H9 (cell line): ENCODE measurements around the gene RBM34. TPM values are rescaled to one million over a fixed set of nuclear protein-coding genes. Genes with fewer than 3 reads are reported as not detected.

Source experiments
- DNase-seq: peaks from one replicate; pipeline ENCODE4 v3.0.0-alpha.2; 2017
- H2AFZ ChIP-seq: one replicate; pipeline ENCODE4 v1.6.1; 2013; ENCODE audit warnings: mild to moderate bottlenecking, low read length, control low read depth, moderate library complexity
- H2AK5ac ChIP-seq: 2 replicates; pipeline ENCODE4 v1.6.1; 2013; ENCODE audit warnings: low read length, control low read depth, mixed read lengths; ENCODE audit not compliant: insufficient read length
- H2BK120ac ChIP-seq: one replicate; pipeline ENCODE4 v1.6.1; 2013; ENCODE audit warnings: low read depth, mild to moderate bottlenecking, low read length, control low read depth, inconsistent platforms; ENCODE audit not compliant: poor library complexity, severe bottlenecking
- H2BK12ac ChIP-seq: 2 replicates; pipeline ENCODE4 v1.6.1; 2013; ENCODE audit warnings: low read length, control low read depth, mixed read lengths, low read depth; ENCODE audit not compliant: insufficient read length
- H2BK15ac ChIP-seq: 2 replicates; pipeline ENCODE4 v1.6.1; 2013; ENCODE audit warnings: low read depth, low read length, control low read depth
- H2BK20ac ChIP-seq: one replicate; pipeline ENCODE4 v1.6.1; 2013; ENCODE audit warnings: low read depth, mild to moderate bottlenecking, low read length, control low read depth, inconsistent platforms; ENCODE audit not compliant: poor library complexity, severe bottlenecking
- H2BK5ac ChIP-seq: 2 replicates; pipeline ENCODE4 v1.6.1; 2013; ENCODE audit warnings: low read length, control low read depth, mixed read lengths; ENCODE audit not compliant: insufficient read length
- H3K14ac ChIP-seq: 2 replicates; pipeline ENCODE4 v1.6.1; 2013; ENCODE audit warnings: low read length, control low read depth; ENCODE audit not compliant: insufficient read depth
- H3K18ac ChIP-seq: 2 replicates; pipeline ENCODE4 v1.6.1; 2013; ENCODE audit warnings: low read depth, mild to moderate bottlenecking, mixed read lengths, low read length, control low read depth; ENCODE audit not compliant: insufficient read length
- H3K23ac ChIP-seq: 2 replicates; pipeline ENCODE4 v1.6.1; 2013; ENCODE audit warnings: low read length, control low read depth, mixed read lengths, low read depth; ENCODE audit not compliant: insufficient read length
- H3K23me2 ChIP-seq: 2 replicates; pipeline ENCODE4 v1.6.1; 2013; ENCODE audit warnings: low read depth, mild to moderate bottlenecking, mixed read lengths, low read length, control low read depth; ENCODE audit not compliant: insufficient read length, poor library complexity, severe bottlenecking
- H3K27ac ChIP-seq: 2 replicates; pipeline ENCODE4 v1.5.1; 2013; ENCODE audit warnings: low read length, control low read depth, mixed read lengths, low read depth; ENCODE audit not compliant: insufficient read length
- H3K27me3 ChIP-seq: 2 replicates; pipeline ENCODE4 v1.6.1; 2013; ENCODE audit warnings: low read length, control low read depth, inconsistent platforms; ENCODE audit not compliant: insufficient read depth
- H3K4ac ChIP-seq: 2 replicates; pipeline ENCODE4 v1.6.1; 2013; ENCODE audit warnings: low read depth, mild to moderate bottlenecking, control low read depth, inconsistent platforms, low read length, moderate library complexity
- H3K4me1 ChIP-seq: 2 replicates; pipeline ENCODE4 v1.6.1; 2013; ENCODE audit warnings: low read length, control low read depth, inconsistent platforms; ENCODE audit not compliant: insufficient read depth
- H3K4me2 ChIP-seq: 2 replicates; pipeline ENCODE4 v1.6.1; 2013; ENCODE audit warnings: low read length, control low read depth, mixed read lengths; ENCODE audit not compliant: insufficient read length, insufficient read depth
- H3K56ac ChIP-seq: 2 replicates; pipeline ENCODE4 v1.6.1; 2013; ENCODE audit warnings: low read depth, mild to moderate bottlenecking, mixed read lengths, low read length, control low read depth; ENCODE audit not compliant: insufficient read length
- H3K79me1 ChIP-seq: 2 replicates; pipeline ENCODE4 v1.6.1; 2013; ENCODE audit warnings: low read depth, mild to moderate bottlenecking, moderate library complexity, low read length, control low read depth, inconsistent platforms; ENCODE audit not compliant: insufficient read depth, poor library complexity, severe bottlenecking
- H3K79me2 ChIP-seq: 2 replicates; pipeline ENCODE4 v1.6.1; 2013; ENCODE audit warnings: low read length, control low read depth, inconsistent platforms; ENCODE audit not compliant: insufficient read depth
- H3K9ac ChIP-seq: 2 replicates; pipeline ENCODE4 v1.6.1; 2013; ENCODE audit warnings: low read length, control low read depth, mixed read lengths; ENCODE audit not compliant: insufficient read length; ENCODE audit errors: extremely low read depth
- H3K9me3 ChIP-seq: one replicate; pipeline ENCODE4 v1.6.1; 2013; ENCODE audit warnings: low read depth, low read length, inconsistent platforms; ENCODE audit not compliant: control insufficient read depth
- H3T11ph ChIP-seq: one replicate; pipeline ENCODE4 v1.6.1; 2013; ENCODE audit warnings: mild to moderate bottlenecking, low read length, control low read depth, inconsistent platforms
- H4K20me1 ChIP-seq: one replicate; pipeline ENCODE4 v1.6.1; 2013; ENCODE audit not compliant: control insufficient read depth, insufficient read length, insufficient read depth
- H4K5ac ChIP-seq: 2 replicates; pipeline ENCODE4 v1.6.1; 2013; ENCODE audit warnings: low read depth, mild to moderate bottlenecking, mixed read lengths, low read length, control low read depth; ENCODE audit not compliant: insufficient read length
- H4K8ac ChIP-seq: replicated peaks from 2 replicates; pipeline ENCODE4 v1.6.1; 2013; ENCODE audit warnings: low read length, control low read depth, mixed read lengths, low read depth; ENCODE audit not compliant: insufficient read length
- H4K91ac ChIP-seq: 2 replicates; pipeline ENCODE4 v1.6.1; 2013; ENCODE audit warnings: low read depth, mild to moderate bottlenecking, moderate library complexity, mixed read lengths, low read length, control low read depth; ENCODE audit not compliant: insufficient read length
- H3K27ac Mint-ChIP-seq, 3 experiments: 2 replicates in 2 of 3; 3 replicates in 1 of 3; pipeline ENCODE4 v1.8.0; 2020 to 2021; ENCODE audit warnings: mixed read lengths in 3 of 3, mild to moderate bottlenecking in 1 of 3, moderate library complexity in 1 of 3
- H3K27me3 Mint-ChIP-seq: 2 replicates; pipeline ENCODE4 v1.8.0; 2021; ENCODE audit warnings: low read depth, mild to moderate bottlenecking, moderate library complexity, mixed read lengths
- H3K36me3 Mint-ChIP-seq, 3 experiments: 2 replicates in 2 of 3; 3 replicates in 1 of 3; pipeline ENCODE4 v1.8.0; 2020 to 2021; ENCODE audit warnings: low read depth in 3 of 3, mixed read lengths in 3 of 3; ENCODE audit not compliant: insufficient read depth in 1 of 3
- H3K4me1 Mint-ChIP-seq, 2 experiments: 2 replicates each; pipeline ENCODE4 v1.8.0; 2020; ENCODE audit warnings: mixed read lengths in 2 of 2
- H3K4me3 Mint-ChIP-seq, 2 experiments: 2 replicates in 1 of 2; 3 replicates in 1 of 2; pipeline ENCODE4 v1.8.0; 2020 to 2021; ENCODE audit warnings: mild to moderate bottlenecking in 2 of 2, mixed read lengths in 2 of 2, moderate library complexity in 1 of 2
- H3K9me3 Mint-ChIP-seq, 2 experiments: 2 replicates in 1 of 2; 3 replicates in 1 of 2; pipeline ENCODE4 v1.8.0; 2020; ENCODE audit warnings: mild to moderate bottlenecking in 2 of 2, mixed read lengths in 2 of 2, moderate library complexity in 1 of 2
- CTCF ChIP-seq: fragments of 200-600 bp; sonication (generic); conservative IDR thresholded peaks from 3 replicates; pipeline ENCODE4 v1.8.0; 2021; ENCODE audit warnings: antibody characterized with exemption, mild to moderate bottlenecking
- WGBS: extraction: QIAGEN DNeasy Blood & Tissue Kit; methylation state at CpG from one replicate; pipeline ENCODE4 v1.1.7; 2013; ENCODE audit warnings: missing lambda C conversion rate, low lambda C conversion rate, mixed read lengths; ENCODE audit not compliant: insufficient read length; ENCODE audit errors: extremely low coverage; 5-methylcytosine and 5-hydroxymethylcytosine counted together
- total RNA-seq: library from RNA; stranded (reverse); gene quantifications from 2 replicates; pipeline ENCODE4 v1.2.1, GENCODE V29; 2021

Gene RBM34
- total RNA-seq, 1 experiment from 2014 or later = 121 TPM

- H3K23me2 ChIP-seq = no peaks in the 10 kb centered on the region
- WGBS = no CpG with 5 or more reads among the region's 3 CpGs
- no peak overlapping the region for H2BK120ac ChIP-seq
- Mint-ChIP-seq H3K9me3 (no peaks in the 10 kb centered on the region), H3K4me1 (no peaks in the 10 kb centered on the region), H3K36me3 (peaks cover 57 to 86% (median 79%) of the 10 kb centered on the region in 3 experiments), H3K27ac (peak overlapping the region in 1 of 3 experiments; percentile 28; a peak in 1 of 7 replicates), H3K4me3 (no peak overlapping the region), H3K27me3 (no peaks in the 10 kb centered on the region)
- H2BK20ac ChIP-seq = no peak overlapping the region
- H3K18ac ChIP-seq = no peak overlapping the region
- no peak overlapping the region for H3T11ph ChIP-seq
- H3K14ac ChIP-seq = no peak overlapping the region
- no peak overlapping the region for H2BK12ac ChIP-seq
- no peak overlapping the region for H4K91ac ChIP-seq
- H3K79me1 ChIP-seq = peaks cover 4% of the 10 kb centered on the region
- H2BK15ac ChIP-seq = no peak overlapping the region
- DNase-seq = no peak
- no peak for TF ChIP-seq CTCF
- no peak overlapping the region for H3K56ac ChIP-seq
- no peak overlapping the region for H2AK5ac ChIP-seq
- no peak overlapping the region for H3K23ac ChIP-seq
- no peak overlapping the region for H3K4ac ChIP-seq
- no peak overlapping the region for H4K5ac ChIP-seq
- no peak overlapping the region for H2BK5ac ChIP-seq
- H3K27me3 ChIP-seq = no peaks in the 10 kb centered on the region
- H3K4me2 ChIP-seq = no peak overlapping the region
- no peak overlapping the region for H4K8ac ChIP-seq
- H3K79me2 ChIP-seq = peaks cover 2% of the 10 kb centered on the region; the same call in 1 of the 2 replicates
- H3K9me3 ChIP-seq = no peaks in the 10 kb centered on the region
- no peaks in the 10 kb centered on the region for H4K20me1 ChIP-seq
- no peaks in the 10 kb centered on the region for H3K4me1 ChIP-seq
- H3K9ac ChIP-seq = no peak overlapping the region
- H3K27ac ChIP-seq = no peak overlapping the region
- no peak overlapping the region for H2AFZ ChIP-seq
Measured at GRCh38 chr1:235111107-235111506, 49.9 kb downstream of the RBM34 start.
